Fibroblast of skin of left quadriceps (primary cell): ENCODE data around the gene DARS1.
A peak's percentile ranks its signal among the peaks of the same experiment; 100 is the strongest.
"Not testable (repeated sequence)": the region's sequence is repeated elsewhere in the genome, so short reads cannot be mapped to it uniquely, and the experiment has no call there.

ENCODE experiments used
- DNase-seq, 2 experiments: peaks; one replicate each; pipeline ENCODE4 v3.0.0-alpha.2; 2013; ENCODE audit warnings: low read depth in 2 of 2

DARS1 gene

DNA sequence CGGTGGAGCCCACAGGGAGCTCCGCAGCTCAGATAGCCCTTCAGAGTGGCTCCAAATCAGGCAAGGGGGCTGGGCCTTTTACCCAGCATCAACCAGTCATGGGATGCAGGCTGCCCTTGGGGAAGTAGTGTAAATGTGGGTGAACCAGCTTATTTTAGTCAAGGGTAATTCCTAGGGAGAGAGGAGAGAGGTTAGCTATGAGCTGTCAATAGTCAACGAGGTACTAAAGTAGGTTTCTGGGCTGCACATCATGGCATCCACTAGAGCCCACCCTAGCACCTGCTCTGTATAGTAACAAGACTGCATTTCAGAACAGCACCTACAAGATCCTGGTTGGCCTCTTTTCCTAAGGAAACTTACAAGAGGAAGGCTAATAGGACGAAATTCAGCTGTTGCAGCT, 99.7 kb downstream of the DARS1 start:
- DNase-seq, result no peak

DNA sequence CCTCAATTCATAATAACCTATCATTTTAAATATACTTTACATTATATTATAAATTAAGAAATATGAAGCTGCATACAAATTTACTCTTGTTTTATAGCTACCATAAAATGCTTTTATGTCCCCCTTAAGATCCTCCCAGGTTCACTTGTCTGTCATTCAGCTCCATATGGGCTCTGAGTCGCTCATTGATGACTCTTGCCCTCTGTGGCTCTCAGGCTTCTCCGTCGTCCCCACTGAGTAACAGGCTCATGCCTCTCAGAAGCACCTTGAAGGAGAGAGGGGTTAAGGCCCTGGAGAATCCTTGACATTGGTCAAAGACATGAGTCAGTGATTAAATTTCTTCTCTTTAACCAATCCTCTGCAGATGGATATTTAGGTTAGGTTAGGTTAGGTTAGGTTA, 103.0 kb downstream of the DARS1 start:
- DNase-seq, result no peak

DNA sequence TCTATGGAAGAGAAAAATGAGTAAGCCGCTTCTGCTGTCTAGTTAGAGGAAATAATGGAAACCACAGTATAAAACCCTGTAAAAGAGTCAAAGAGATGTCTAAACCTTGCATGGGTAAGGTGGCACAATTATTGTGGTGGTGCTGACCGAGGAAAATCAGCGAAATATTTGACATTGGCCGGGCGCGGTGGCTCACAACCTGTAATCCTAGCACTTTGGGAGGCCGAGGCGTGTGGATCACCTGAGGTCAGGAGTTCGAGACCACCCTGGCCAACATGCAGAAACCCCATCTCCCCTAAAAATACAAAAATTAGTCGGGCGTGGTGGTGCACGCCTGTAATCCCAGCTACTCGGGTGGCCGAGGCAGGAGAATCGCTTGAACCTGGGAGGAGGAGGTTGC, 108.7 kb downstream of the DARS1 start:
- DNase-seq, result not testable (repeated sequence)

DNA sequence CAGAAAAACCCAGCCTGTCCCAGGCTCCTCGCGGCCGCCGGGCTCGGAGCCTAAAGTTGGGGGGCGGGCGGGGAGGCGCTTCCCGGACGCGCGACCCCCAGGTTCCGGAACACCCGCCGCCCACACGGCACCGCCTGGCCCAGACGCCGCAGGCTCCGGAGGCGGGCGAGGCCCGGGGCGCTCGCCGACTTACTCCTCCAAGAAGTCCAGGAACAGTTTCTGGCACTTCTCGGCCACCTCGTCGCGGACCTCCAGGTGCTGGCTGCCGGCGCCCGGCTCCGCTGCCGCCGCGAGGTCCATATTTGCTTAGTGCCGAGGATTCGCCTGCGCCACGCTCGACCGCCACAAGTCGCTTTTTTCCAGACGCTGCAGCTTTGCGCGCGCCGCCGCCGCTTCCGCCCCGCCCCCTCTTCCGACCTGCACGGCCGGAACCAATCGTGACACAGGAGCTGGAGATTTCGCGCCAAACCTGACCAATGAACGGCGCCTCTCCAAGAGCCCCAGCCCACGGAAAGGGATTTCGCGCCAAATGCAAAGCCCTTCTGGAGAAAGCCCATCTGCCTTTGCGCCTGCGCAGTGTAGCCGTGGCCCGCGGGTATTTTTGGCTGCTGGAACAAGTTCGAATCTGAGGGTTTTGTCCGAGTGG, 109.2 kb downstream of the DARS1 start, which contains the start of gene MCM6:
TSS of gene MCM6 (minus strand) at position 378 of the 646 bp plus-strand sequence. CDS start at position 300, 78 bp downstream.
- peak; percentile 98 to 99 for DNase-seq

DNA sequence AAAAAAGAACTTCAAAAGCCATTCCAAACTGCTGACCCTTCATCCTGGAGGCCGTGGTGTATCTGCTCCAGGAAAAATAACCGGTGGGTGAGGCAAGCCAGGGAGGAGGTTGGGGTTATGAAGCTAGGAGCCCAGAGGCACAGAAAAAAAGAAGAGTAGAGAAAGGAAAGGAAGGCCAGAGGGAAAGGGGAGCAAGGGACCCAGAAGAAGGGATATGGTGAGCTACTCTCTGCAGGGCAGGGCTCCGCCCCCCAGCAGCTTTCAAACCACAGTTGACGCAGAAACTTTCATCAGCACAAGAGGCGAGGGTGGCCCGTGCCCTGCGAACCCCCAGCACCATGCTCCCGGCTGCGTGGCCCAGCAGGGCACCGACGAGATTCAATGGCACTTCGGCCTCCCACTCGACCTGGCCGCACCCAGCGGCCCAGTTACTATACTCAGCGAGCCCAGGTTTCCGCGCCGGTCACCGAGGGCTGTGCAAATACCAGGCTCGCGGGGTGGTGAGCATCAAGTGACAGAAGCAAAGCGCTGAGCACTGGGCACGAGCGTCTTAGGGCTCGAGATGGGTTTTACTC, 109.8 kb downstream of the DARS1 start:
- DNase-seq, result peak; percentile 12 to 15

DNA sequence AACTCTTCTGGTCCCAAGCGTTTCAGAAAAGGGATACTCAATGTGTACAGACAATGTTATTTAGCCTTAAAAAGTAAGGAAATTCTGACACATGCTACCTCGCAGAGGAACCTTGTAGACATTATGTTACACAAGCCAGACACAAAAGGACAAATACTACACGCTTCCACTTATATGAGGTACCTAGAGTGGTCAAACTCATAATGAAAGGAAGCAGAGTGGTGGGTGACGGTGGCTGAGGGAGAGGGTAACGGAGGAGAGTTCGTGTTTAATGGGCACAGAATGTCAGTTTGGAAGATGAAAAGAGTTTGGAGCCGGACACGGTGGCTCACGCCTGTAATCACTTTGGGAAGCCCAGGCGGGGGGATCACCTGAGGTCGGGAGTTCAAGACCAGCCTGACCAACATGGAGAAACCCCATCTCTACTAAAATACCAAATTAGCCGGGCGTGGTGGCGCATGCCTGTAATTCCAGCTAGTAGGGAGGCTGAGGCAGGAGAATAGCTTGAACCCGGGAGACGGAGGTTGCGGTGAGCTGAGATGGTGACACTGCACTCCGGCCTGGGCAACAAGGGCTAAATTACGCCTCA, 110.6 kb downstream of the DARS1 start:
- no peak for DNase-seq

DNA sequence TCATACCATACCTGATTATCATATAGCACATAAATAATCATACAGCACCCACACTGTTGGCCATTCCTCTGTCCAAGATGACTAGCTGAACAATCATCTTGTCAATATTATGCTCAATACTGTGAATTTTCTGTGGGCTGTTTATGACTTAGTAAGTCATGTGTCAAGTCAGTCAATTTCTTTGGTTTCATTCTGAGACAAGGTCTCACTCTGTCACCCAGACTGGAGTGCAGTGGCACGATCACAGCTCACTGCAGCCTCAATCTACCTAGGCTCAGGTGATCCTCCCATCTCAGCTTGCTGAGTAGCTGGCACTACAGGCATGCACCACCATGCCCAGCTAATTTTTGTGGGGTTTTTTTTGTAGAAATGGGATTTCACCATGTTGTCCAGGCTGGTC, 114.9 kb downstream of the DARS1 start:
- DNase-seq, result no peak

DNA sequence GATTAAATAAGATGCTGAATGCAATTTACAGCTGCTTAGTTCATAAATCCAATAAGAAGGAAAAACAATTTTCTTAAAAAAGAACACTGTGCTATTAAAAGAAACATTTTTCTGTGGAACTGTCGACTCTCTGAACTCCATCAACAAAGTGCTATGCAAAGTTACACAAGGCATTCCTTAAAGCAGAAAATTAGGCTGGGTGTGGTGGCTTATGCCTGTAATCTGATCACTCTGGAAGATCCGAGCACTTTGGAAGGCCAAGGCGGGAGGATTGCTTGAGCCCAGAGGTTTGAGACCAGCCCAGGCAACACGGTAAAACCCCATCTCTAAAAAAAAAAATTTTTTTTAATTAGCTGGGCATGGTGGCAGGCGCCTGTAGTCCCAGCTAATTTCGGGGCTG, 122.2 kb downstream of the DARS1 start:
- no peak for DNase-seq

DNA sequence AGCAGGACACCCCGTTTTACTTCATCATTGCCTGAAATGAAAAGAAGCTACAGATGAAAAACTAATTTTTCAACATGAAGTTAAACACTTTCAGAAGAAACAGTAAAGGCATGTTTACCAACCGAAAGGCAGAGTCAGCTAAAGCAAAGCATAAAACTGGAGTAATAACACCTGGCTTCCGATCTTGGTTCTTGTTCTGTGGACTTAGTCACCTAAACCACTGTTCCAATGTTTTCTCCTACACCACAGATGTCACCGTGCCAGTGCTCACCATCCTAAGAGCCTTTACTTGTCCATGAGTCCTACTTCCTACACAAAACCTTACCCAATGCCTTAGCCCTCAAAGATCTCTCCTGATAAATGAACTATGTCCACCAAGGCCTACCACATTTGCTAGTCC, 122.7 kb downstream of the DARS1 start:
- no peak for DNase-seq
